Kidney tubule cell (primary cell): Measurements from ENCODE around the gene TSR1.

Experiments
- DNase-seq: peaks from one replicate; pipeline ENCODE4 v3.0.0-alpha.2; 2018; ENCODE audit warnings: low spot score

The TSR1 gene

GRCh38 chr17:2279707-2280106 is 56.5 kb downstream of the TSR1 start:
- DNase-seq = no peak

- DNase-seq = no peak
Observed at GRCh38 chr17:2277429-2278170, 58.7 kb downstream of the TSR1 start.

GRCh38 chr17:2275722-2276121 is 60.5 kb downstream of the TSR1 start:
- DNase-seq = no peak

- no peak for DNase-seq
Observed at GRCh38 chr17:2274414-2274813, 61.8 kb downstream of the TSR1 start.
